HG03520 (cell line): ENCODE data around the gene UXT.
"Not testable (repeated sequence)": the region's sequence is repeated elsewhere in the genome, so short reads cannot be mapped to it uniquely, and the experiment has no call there.

ENCODE experiments used
- ATAC-seq: cut with Tn5 transposase; IDR thresholded peaks from one replicate; pipeline ENCODE4 v1.9.1; 2021; ENCODE audit warnings: mild to moderate bottlenecking, moderate library complexity; ENCODE audit not compliant: unreplicated experiment

The UXT gene

DNA sequence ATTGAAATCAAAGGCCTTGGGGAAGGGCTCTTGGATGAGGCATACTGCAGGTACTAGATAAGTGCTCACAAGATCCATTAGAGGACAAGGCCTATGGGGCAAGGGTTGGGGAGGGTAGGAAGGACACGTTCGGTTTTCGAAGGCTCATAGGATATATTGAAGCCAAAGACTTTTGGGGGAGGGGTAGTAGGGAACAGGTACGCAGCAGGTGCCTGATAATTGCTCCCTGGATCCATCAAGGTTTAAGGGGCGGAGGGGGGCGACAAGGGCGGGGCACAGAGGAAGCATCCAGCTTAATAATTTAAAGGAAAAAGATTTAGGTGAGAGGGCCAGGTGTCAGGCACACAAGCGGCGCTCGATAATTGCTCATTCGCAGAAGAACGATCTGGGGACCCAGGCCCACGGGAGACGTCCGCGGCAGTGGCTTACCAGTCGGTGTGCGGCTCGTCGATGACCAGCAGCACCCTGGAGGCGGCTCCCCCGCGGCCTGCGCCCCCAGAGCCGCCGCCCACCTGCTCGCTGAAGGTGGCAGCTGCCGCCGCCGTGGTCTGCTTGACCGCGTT lies 40.0 kb downstream of the UXT start:
- no peak for ATAC-seq

DNA sequence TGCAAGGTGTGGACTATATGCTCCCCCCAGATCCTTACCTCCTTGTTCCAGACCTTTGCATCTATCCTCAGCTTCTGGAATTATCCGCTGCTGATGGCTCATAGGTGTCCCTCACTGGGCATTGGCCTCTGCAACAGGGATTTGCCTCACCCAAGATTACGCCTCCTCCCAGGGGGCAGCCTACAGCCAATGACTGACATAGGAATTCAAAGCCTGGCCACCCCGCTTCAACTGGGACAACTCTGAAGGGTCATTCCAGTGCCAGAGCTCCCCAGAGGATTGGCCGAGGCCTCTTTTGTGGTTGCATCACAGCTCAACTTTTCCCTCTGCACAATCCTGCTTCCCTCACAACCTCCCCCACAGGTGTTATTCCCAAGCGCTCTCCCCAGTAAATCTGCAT lies 44.4 kb downstream of the UXT start:
- ATAC-seq, result no peak

DNA sequence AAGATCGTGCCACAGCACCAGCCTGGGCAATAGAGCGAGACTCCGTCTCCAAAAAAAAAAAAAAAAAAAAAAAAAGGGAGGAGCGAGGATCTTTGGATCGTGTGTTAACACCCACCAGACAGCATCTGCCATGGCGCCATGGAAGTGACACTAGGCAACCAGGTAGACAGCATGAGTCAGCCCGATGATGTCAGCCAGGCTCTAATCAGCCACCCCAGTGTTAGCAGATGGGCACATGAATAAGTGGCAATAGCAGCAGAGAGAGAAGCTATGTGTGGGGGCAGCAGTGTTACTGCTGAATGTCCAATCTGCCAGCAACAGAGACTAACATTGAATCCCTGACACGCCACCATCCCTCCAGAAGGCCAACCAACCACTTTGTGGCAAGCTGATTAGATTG lies 45.9 kb downstream of the UXT start:
- no peak for ATAC-seq

DNA sequence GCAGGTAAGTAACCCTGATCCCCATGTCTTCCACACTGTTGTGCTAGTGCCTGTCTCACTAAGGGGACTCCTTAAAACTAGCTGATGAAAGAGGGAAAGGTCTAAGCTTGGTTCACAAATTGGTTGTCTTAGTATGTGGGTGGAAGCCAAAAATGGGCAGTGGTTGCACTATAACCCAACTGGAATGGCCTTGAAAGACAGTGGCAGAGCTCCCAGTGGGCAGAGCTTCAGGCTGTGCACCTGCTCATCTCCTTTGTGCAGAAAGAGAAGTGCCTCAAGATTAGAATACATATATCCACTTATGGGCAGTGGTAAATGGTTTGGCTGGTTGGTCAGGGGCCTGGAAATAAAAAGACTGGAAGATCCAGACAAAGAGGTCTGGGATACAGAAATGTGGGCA lies 46.6 kb downstream of the UXT start:
- no peak for ATAC-seq

DNA sequence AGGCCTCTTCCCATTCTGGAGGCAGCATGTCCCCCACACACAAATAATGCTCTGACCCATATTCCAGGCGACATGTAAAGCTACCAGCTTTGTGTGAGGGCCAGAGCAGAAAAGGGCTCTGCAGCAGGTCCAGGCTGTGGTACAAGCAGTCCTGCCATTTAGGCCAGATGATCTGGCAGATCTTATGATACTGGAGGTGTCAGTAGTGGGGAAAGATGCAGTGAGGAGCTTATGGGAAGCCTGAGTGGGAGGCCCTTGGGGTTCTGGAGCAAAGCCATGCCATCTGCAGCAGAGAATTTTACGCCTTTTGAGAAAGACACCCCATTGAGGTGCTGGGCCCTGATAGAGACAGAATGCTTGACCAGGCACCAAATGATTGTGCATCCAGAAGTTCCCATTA lies 47.1 kb downstream of the UXT start:
- ATAC-seq, result no peak

DNA sequence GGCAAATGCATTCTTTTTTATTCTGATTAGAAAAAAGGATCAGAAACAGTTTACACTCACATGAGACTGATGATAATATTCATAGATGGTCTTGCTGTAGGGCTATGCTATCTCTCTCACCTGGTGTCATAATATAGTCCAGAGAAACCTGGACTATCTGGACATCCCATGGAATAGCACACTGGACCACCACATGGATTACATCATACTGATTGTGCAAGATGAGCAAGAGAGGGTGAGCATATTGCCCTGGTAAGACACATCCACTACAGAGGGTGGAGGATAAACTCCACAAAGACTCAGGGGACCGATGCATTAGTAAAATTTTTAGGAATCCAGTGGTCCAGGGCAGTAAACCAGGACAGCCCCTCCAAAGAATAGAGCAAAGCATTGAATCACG lies 47.5 kb downstream of the UXT start:
- no peak for ATAC-seq

DNA sequence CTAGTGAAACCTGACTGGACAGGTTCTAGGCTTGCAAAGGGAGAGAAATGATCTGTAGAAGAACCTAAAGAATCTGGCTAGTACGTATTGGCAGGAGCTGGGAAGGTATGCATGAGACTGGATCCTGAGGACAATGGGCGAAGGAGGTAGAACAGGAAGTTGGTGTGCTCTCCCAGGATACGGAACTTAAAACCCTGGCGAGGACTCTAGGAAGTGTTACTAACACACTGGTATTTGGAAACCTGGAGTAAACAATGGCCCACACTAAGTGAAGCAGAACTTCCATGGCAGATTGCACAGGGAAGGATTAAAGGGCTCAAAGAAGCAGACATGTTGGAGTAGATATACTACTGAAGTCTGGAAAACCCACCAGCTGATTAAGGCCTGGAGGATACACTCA lies 48.5 kb downstream of the UXT start:
- no peak for ATAC-seq

DNA sequence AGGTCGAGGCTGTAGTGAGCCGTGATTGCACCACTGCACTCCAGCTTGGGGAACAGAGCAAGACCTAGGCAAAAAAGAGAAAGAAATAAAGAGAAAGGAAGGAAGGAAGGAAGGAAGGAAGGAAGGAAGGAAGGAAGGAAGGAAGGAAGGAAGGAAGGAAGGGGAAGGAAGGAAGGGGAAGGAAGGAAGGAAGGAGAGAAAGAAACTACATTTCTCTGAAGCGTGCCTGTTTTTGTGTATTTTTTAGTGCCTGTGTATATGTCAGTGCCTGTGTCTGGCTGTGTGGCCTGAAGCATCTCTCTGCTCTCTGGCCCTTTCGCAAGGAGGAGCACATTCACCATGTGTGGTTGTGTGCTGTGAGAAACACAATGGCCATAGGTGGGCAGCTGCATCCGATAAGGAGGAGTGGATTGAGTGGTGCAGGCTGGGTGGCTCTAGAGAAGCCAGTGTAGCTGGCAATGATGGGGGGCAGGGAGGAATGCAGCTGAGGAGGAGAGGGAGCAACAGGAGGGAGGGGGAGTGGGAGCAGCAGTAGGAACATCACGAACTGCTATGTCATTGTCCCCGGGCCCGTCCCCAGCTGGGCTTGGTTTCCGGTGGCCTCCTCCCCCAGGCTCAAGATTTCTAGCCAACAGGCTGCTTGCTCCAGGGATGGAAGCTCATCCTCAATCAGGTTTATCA lies 50.7 kb downstream of the UXT start:
- no peak for ATAC-seq

DNA sequence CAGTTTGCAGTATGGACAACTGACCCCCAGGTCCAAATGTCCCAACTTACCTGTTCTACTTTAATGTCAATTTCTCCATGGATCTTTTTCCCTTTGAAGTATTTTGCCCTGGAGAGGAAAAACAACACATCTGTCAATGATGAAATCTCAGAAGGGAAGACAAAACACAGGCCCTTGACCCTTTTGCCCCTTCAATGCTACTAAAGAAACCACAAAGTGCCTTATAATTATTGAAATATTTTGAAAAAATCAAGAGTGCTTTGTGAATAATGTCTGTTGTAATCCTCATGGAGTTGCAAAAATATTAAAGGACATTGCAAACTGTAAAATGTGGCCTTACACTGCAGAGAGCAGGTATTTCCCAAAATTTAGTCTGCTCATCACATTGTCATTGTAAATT lies 51.9 kb downstream of the UXT start:
- no peak for ATAC-seq

DNA sequence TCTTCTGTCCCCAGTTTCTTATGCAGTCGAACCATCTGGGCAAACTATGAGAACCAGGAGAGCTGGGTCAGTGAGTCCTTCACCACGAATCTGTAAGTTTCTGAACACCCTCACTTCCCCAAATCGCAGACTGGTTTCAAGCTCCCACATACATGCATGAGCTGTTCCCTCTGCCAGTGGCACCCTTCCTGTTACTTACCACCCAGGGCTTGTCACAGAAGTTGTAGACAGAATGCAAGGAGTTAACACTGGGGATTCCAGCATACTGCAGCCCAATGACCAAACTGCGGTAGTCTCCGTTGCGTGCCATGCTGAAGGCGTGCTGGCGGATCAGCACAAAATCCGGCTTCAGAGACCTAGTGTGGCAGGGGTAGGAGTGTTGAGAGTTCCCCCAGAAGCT lies 54.0 kb downstream of the UXT start:
- no peak for ATAC-seq

DNA sequence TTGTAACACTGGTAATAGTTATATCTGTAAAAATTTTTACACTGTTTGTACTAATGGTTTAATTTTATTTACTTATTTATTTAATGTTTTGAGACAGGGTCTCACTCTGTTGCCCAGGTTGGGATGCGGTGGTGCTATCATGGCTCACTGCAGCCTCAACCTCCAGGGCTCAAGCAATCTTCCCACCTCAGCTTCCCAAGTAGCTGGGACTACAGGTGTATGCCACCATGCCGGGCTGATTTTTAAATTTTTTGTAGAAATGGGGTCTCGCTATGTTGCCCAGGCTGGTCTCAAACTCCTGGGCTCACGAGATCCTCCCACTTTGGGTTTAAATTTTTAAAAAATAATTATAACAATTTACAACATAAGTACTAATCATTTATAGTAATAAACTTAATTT lies 55.9 kb downstream of the UXT start:
- ATAC-seq, result not testable (repeated sequence)
